Mucosa of rectum (tissue), 2 donors: ENCODE results near the gene TRIM44.

Experiments used
- H3K27ac ChIP-seq, 2 donors: one replicate each; pipeline ENCODE4 v1.7.0; 2013; ENCODE audit warnings: inconsistent platforms in 2 of 2, low read depth in 2 of 2, low read length in 2 of 2
- H3K27me3 ChIP-seq, 2 donors: one replicate each; pipeline ENCODE4 v1.7.0; 2013; ENCODE audit warnings: low read length in 2 of 2; ENCODE audit not compliant: control insufficient read depth in 2 of 2, insufficient read depth in 2 of 2
- H3K36me3 ChIP-seq, 2 donors: one replicate each; pipeline ENCODE4 v1.7.0; 2013; ENCODE audit warnings: low read length in 2 of 2; ENCODE audit not compliant: control insufficient read depth in 2 of 2, insufficient read depth in 2 of 2
- H3K4me1 ChIP-seq, 2 donors: one replicate each; pipeline ENCODE4 v1.7.0; 2013; ENCODE audit warnings: low read length in 2 of 2, mild to moderate bottlenecking in 1 of 2; ENCODE audit not compliant: control insufficient read depth in 2 of 2, insufficient read depth in 2 of 2
- H3K4me3 ChIP-seq, 2 donors: one replicate each; pipeline ENCODE4 v1.7.0; 2013; ENCODE audit warnings: low read length in 2 of 2
- H3K9ac ChIP-seq, 2 donors: one replicate each; pipeline ENCODE4 v1.7.0; 2013; ENCODE audit warnings: low read length in 2 of 2, low read depth in 1 of 2, mild to moderate bottlenecking in 1 of 2
- H3K9me3 ChIP-seq, 2 donors: one replicate each; pipeline ENCODE4 v1.7.0; 2013; ENCODE audit warnings: low read length in 2 of 2; ENCODE audit not compliant: control insufficient read depth in 2 of 2
- donor health status: healthy.
- donor health status: Normal muscosa, but diverticular disease.

The TRIM44 gene

DNA sequence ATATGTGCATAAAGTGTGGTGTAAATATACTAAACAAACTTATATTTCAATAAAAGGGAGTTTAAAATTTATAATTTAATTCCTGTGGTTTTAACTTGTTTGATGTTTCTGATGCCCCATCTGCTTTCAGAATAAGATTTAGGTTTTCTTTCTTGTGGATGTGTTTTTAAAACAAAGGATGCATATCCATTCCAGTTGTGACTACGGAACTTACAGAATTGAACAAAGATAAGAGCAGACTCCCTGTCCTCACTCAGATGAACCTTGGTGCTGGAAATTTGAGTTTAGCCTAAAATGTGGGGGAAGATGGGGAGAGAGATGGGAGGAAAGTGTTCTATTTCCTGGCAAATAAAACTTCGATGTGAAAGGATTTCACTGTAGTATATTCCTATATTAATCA, 41.8 kb upstream of the TRIM44 start:
- Histone ChIP-seq H3K4me3 (no peak overlapping the region), H3K9ac (no peak overlapping the region), H3K9me3 (no peaks in the 10 kb centered on the region), H3K36me3 (no peaks in the 10 kb centered on the region), H3K4me1 (peaks cover 15 to 17% of the 10 kb centered on the region in 2 donors), H3K27ac (no peak overlapping the region), H3K27me3 (peaks cover 42 to 67% of the 10 kb centered on the region in 2 donors)

- Histone ChIP-seq H3K36me3 (no peaks in the 10 kb centered on the region), H3K27me3 (peaks cover 47 to 73% of the 10 kb centered on the region in 2 donors), H3K9ac (no peak overlapping the region), H3K27ac (no peak overlapping the region), H3K4me1 (peaks cover 15 to 17% of the 10 kb centered on the region in 2 donors), H3K4me3 (no peak overlapping the region), H3K9me3 (no peaks in the 10 kb centered on the region)
These were observed 41.0 kb upstream of the TRIM44 start for GRCh38 chr11:35621620-35622019.

DNA sequence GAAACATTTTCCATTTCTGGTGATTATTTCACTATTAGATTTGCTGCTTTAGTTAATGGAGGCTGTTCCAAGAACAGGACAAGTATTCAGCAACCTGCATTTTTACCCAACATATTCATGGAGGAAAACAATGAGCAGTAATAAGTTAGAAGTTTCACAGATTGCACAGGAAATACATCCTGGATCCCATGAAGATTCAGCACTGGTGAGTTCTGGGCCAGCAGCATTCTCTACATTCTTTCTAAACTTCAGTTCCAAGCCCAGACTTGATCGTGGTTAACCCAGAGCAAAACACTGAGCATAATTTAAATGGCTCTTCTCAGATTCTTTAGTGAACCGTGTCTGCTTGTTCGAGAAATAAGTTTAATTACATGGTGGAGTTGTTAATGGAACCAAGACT, 40.5 kb upstream of the TRIM44 start:
- Histone ChIP-seq H3K9me3 (no peaks in the 10 kb centered on the region), H3K36me3 (no peaks in the 10 kb centered on the region), H3K4me3 (no peak overlapping the region), H3K27ac (no peak overlapping the region), H3K27me3 (peaks cover 45 to 71% of the 10 kb centered on the region in 2 donors), H3K4me1 (peaks cover 15 to 17% of the 10 kb centered on the region in 2 donors), H3K9ac (no peak overlapping the region)

- Histone ChIP-seq H3K9me3 (no peaks in the 10 kb centered on the region), H3K36me3 (no peaks in the 10 kb centered on the region), H3K27ac (no peak overlapping the region), H3K4me3 (no peak overlapping the region), H3K4me1 (peaks cover 11 to 12% of the 10 kb centered on the region in 2 donors), H3K27me3 (peaks cover 38 to 63% of the 10 kb centered on the region in 2 donors), H3K9ac (no peak overlapping the region)
These were observed 38.9 kb upstream of the TRIM44 start for GRCh38 chr11:35623621-35624168.

DNA sequence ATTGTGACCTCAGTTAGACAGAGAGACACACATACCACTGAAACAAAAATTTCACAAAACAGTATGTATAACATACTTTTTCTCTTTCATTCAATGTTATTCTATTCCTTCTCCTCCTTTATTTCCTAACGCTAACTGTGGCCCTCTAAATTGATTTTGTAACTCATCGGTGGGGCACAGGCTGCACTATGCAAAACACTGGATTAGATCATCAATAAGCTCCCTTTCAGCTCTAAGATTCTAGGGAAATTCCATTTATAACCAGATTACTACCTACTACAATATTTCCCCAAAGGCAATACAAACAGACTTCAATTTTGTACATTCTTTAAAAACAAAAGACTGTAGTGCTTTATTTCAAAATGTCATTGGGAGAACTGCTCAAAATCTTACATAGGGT, 38.3 kb upstream of the TRIM44 start:
- H3K4me1 ChIP-seq, result peaks cover 5 to 10% of the 10 kb centered on the region in 2 donors
- H3K4me3 ChIP-seq, result no peak overlapping the region
- no peak overlapping the region for H3K9ac ChIP-seq
- no peaks in the 10 kb centered on the region for H3K36me3 ChIP-seq
- H3K27ac ChIP-seq, result no peak overlapping the region
- H3K9me3 ChIP-seq, result no peaks in the 10 kb centered on the region
- peaks cover 37 to 59% of the 10 kb centered on the region in 2 donors for H3K27me3 ChIP-seq

GRCh38 chr11:35624781-35625180, 37.8 kb upstream of the TRIM44 start:
- Histone ChIP-seq H3K27ac (no peak overlapping the region), H3K4me1 (peaks cover 2 to 7% of the 10 kb centered on the region in 2 donors), H3K9ac (no peak overlapping the region), H3K36me3 (no peaks in the 10 kb centered on the region), H3K27me3 (peaks cover 36 to 59% of the 10 kb centered on the region in 2 donors), H3K9me3 (no peaks in the 10 kb centered on the region), H3K4me3 (no peak overlapping the region)

- no peaks in the 10 kb centered on the region for H3K36me3 ChIP-seq
- H3K9me3 ChIP-seq, result no peaks in the 10 kb centered on the region
- H3K4me3 ChIP-seq, result no peak overlapping the region
- H3K9ac ChIP-seq, result no peak overlapping the region
- H3K27me3 ChIP-seq, result peaks cover 28 to 49% of the 10 kb centered on the region in 2 donors
- no peak overlapping the region for H3K27ac ChIP-seq
- H3K4me1 ChIP-seq, result peaks cover 0 to 7% of the 10 kb centered on the region in 2 donors
These were observed 36.1 kb upstream of the TRIM44 start for GRCh38 chr11:35626501-35626900.

DNA sequence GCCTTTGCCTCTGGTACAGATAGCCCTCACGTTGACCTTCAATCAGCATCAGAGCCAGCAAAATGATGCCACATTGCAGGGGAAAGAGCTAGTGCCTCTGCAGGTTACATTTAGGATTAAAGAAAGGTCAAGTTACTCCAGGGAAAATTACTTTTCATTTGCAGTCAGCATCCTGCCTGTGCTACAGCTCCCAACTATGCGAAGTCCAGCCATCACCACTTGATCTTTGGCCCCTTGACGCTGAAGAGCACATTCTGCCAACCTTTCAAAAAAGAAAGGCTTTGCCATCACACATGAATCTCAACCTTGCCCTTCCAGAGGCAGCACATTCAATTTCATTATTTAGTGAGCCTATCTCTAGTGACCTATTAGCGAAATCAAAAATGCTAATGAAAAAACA, 33.1 kb upstream of the TRIM44 start:
- no peaks in the 10 kb centered on the region for H3K9me3 ChIP-seq
- H3K36me3 ChIP-seq, result no peaks in the 10 kb centered on the region
- no peak overlapping the region for H3K4me3 ChIP-seq
- H3K9ac ChIP-seq, result no peak overlapping the region
- H3K27ac ChIP-seq, result no peak overlapping the region
- no peaks in the 10 kb centered on the region for H3K4me1 ChIP-seq
- peaks cover 13 to 28% of the 10 kb centered on the region in 2 donors for H3K27me3 ChIP-seq

- Histone ChIP-seq H3K27me3 (peaks cover 13 to 28% of the 10 kb centered on the region in 2 donors), H3K4me1 (no peaks in the 10 kb centered on the region), H3K36me3 (no peaks in the 10 kb centered on the region), H3K9me3 (no peaks in the 10 kb centered on the region), H3K9ac (no peak overlapping the region), H3K27ac (no peak overlapping the region), H3K4me3 (no peak overlapping the region)
These were observed 32.7 kb upstream of the TRIM44 start for GRCh38 chr11:35629914-35630313.

- no peaks in the 10 kb centered on the region for H3K9me3 ChIP-seq
- H3K27me3 ChIP-seq, result peaks cover 12 to 16% of the 10 kb centered on the region in 2 donors
- no peak overlapping the region for H3K9ac ChIP-seq
These were observed 30.7 kb upstream of the TRIM44 start for GRCh38 chr11:35631891-35632290.

More at GRCh38 chr11:35631891-35632290, 30.7 kb upstream of the TRIM44 start:
- Histone ChIP-seq H3K36me3 (no peaks in the 10 kb centered on the region), H3K4me1 (no peaks in the 10 kb centered on the region), H3K4me3 (no peak overlapping the region), H3K27ac (no peak overlapping the region)
